Heart right ventricle (tissue), 16 donors: ENCODE measurements around the gene TTPAL. TPM values are rescaled to one million over a fixed set of nuclear protein-coding genes. Genes with fewer than 3 reads are reported as not detected.

Experiments
- ATAC-seq, 8 donors: fragments of 200-7000 bp; cut with Tn5 transposase; one replicate each; pipeline ENCODE4 v1.9.1; 2020; ENCODE audit warnings: mild to moderate bottlenecking in 8 of 8, moderate library complexity in 8 of 8, moderate number of reproducible peaks in 1 of 8
- DNase-seq, 2 donors: peaks; one replicate each; pipeline ENCODE4 v3.0.0-alpha.2; 2020
- H3K27ac ChIP-seq, 10 donors: fragments of 200-600 bp; sonication (generic) in 2 of 10; one replicate each; pipeline versions ENCODE4 v1.5.0 to v1.8.0; 2020 to 2022; ENCODE audit warnings: mild to moderate bottlenecking in 3 of 10
- H3K27me3 ChIP-seq, 7 donors: fragments of 200-600 bp; one replicate each; pipeline ENCODE4 v1.8.0; 2021 to 2022; ENCODE audit warnings: mild to moderate bottlenecking in 2 of 7
- H3K36me3 ChIP-seq, 9 donors: fragments of 200-600 bp; sonication (generic) in 1 of 9; one replicate each; pipeline versions ENCODE4 v1.5.0 to v1.8.0; 2020 to 2022; ENCODE audit warnings: mild to moderate bottlenecking in 2 of 9
- H3K4me1 ChIP-seq, 9 donors: fragments of 200-600 bp; sonication (generic) in 1 of 9; one replicate each; pipeline versions ENCODE4 v1.5.0 to v1.8.0; 2020 to 2022; ENCODE audit warnings: mild to moderate bottlenecking in 4 of 9
- H3K4me3 ChIP-seq, 10 donors: fragments of 200-600 bp; sonication (generic) in 2 of 10; one replicate each; pipeline versions ENCODE4 v1.5.0 to v1.8.0; 2020 to 2022; ENCODE audit warnings: mild to moderate bottlenecking in 7 of 10, moderate library complexity in 2 of 10
- H3K9me3 ChIP-seq, 11 donors: fragments of 200-600 bp in 10 of 11; sonication (generic) in 2 of 11; one replicate each; pipeline versions ENCODE4 v1.5.0 to v1.8.0; 2013 to 2022; ENCODE audit warnings: mild to moderate bottlenecking in 2 of 11, control low read depth in 1 of 11, moderate library complexity in 1 of 11
- CTCF ChIP-seq, 9 donors: fragments of 200-600 bp; sonication (generic) in 2 of 9; IDR thresholded peaks; one replicate each; pipeline versions ENCODE4 v1.5.0 to v1.8.0; 2021 to 2022; ENCODE audit warnings: antibody characterized with exemption in 9 of 9, mild to moderate bottlenecking in 5 of 9, moderate library complexity in 1 of 9
- WGBS, 2 donors: extraction: QIAGEN DNeasy Blood & Tissue Kit; methylation state at CpG; one replicate each; pipeline ENCODE4 v1.1.7; 2013; ENCODE audit warnings: inconsistent platforms in 1 of 2; 5-methylcytosine and 5-hydroxymethylcytosine counted together
- intact Hi-C, 10 donors: fragments of 100-400 bp; cut with DNase I; formaldehyde crosslinking; loops; one replicate each; pipeline versions ENCODE4 v1.11.1 to v1.14.2; 2022
- polyA plus RNA-seq, 2 donors: library from polyadenylated mRNA; stranded (reverse); fragments of 200-250 nt; gene quantifications; one replicate each; pipeline ENCODE4 v1.2.3, GENCODE V29; 2013
- total RNA-seq, 10 donors: library from RNA; stranded (reverse); fragmentation: NEBNext Ultra II Directional in 3 of 10; extraction: Animal tissue kit (Norgen Biotek cat#: 25700) in 3 of 10; gene quantifications; one replicate each; pipeline versions ENCODE4 v1.2.1 to v1.2.4, GENCODE V29; 2021 to 2023
- donor health status: Arrhythmogenic right ventricular cardiomyopathy.
- donor health status: ischemic (EF 13 %, LVEDD 7.1; RV severe dilation, severe dysfunction).
- donor health status: healthy with polysubstance abuse.
- donor health status: DM: no; HTN: yes; CAD: no.
- donor health status: DM: no; HTN: no; CAD: no.
- donor health status: ischemic (EF 25% LVEDD 6.9; RV normal size, moderate dysfunction).
- donor health status: ischemic (EF 25% LVEDD 5.7; RV mildly dilated, moderate dysfunction).
- donor health status: healthy.
- donor health status: DM: yes; HTN: yes; CAD: no.
- donor health status: Ischemic cardiomyopathy.
- donor health status: ischemic (EF 35%, LVEDD 5.7; RV mildly dilated, moderate dysfunction).
- donor health status: nonischemic (EF 11% LVEDD 7.7; RV severe dilation, severe dysfunction).
- donor health status: DM: yes; HTN: yes; CAD: no.
- donor health status: PGD.
- donor health status: ischemic (EF 29% LVEDD 5.4; RV normal size, mild dysfunction).
- donor health status: nonischemic (EF 23%, LVEDD 6.1; RV moderate dilation, normal function).

Gene TTPAL
- total and polyA plus RNA-seq, 12 donors: 2.3 to 7.3 (median 4.2) TPM

- ATAC-seq (no peak), DNase-seq (no peak)
- Histone ChIP-seq H3K36me3 (no peaks in the 10 kb centered on the region), H3K4me3 (no peak overlapping the region), H3K27me3 (peaks cover 0 to 39% (median 11%) of the 10 kb centered on the region in 7 donors), H3K4me1 (no peaks in the 10 kb centered on the region), H3K9me3 (no peaks in the 10 kb centered on the region), H3K27ac (no peak overlapping the region)
- no peak for TF ChIP-seq CTCF (IDR thresholded peaks at IDR 0.05)
- intact Hi-C loops: no loop called here
- WGBS, 2 donors: 83 to 92% methylated on average over 7 of the region's 7 CpGs
Observed at GRCh38 chr20:44430270-44431065, 45.2 kb upstream of the TTPAL start.

GRCh38 chr20:44431118-44431501 is 44.6 kb upstream of the TTPAL start:
- Histone ChIP-seq H3K4me3 (no peak overlapping the region), H3K4me1 (no peaks in the 10 kb centered on the region), H3K36me3 (no peaks in the 10 kb centered on the region), H3K27ac (no peak overlapping the region), H3K27me3 (peaks cover 0 to 38% (median 11%) of the 10 kb centered on the region in 7 donors), H3K9me3 (no peaks in the 10 kb centered on the region)
- intact Hi-C loops: no loop called here
- no peak for TF ChIP-seq CTCF (IDR thresholded peaks at IDR 0.05)
- 45 to 59% methylated on average over 4 of the region's 4 CpGs for WGBS, 2 donors
- DNase-seq (no peak), ATAC-seq (no peak)

GRCh38 chr20:44431502-44432234 is 44.0 kb upstream of the TTPAL start:
- DNase-seq (no peak), ATAC-seq (no peak)
- Histone ChIP-seq H3K9me3 (no peaks in the 10 kb centered on the region), H3K36me3 (no peaks in the 10 kb centered on the region), H3K27me3 (peaks cover 0 to 38% (median 11%) of the 10 kb centered on the region in 7 donors), H3K27ac (no peak overlapping the region), H3K4me3 (no peak overlapping the region), H3K4me1 (no peaks in the 10 kb centered on the region)
- no peak for TF ChIP-seq CTCF (IDR thresholded peaks at IDR 0.05)
- WGBS, 2 donors: 55 to 58% methylated on average over 11 of the region's 11 CpGs
- intact Hi-C loops: no loop called here

GRCh38 chr20:44432618-44433577 is 42.8 kb upstream of the TTPAL start:
- H3K9me3 ChIP-seq: no peaks in the 10 kb centered on the region
- intact Hi-C loops: no loop called here
- no peak overlapping the region for H3K27ac ChIP-seq
- DNase-seq: no peak
- ATAC-seq: no peak
- TF ChIP-seq CTCF (IDR thresholded peaks at IDR 0.05): no peak
- H3K36me3 ChIP-seq: no peaks in the 10 kb centered on the region
- H3K4me1 ChIP-seq: no peaks in the 10 kb centered on the region
- 80 to 82% methylated on average over 8 of the region's 8 CpGs for WGBS, 2 donors
- H3K4me3 ChIP-seq: no peak overlapping the region
- peaks cover 0 to 38% (median 11%) of the 10 kb centered on the region in 7 donors for H3K27me3 ChIP-seq
